ENCODE measurements around the gene STON1.

STON1 gene

DNA sequence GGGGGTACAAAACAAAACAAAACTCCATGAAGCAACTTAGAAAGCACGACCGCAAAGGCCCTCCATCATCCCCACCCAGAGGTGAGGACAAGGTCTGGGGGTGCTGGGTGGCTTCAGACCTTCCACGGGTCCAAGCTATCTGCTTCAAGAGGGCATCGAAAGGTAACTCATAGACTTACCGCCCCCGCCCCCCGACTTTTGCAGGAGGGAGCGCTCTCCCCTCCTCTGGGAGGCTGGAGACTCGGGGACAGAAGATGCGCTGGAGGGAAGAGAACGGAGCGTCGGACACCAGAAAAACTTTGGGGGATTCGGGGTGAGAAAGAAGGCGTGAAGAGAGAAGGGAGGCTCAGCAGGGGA lies 300 bp upstream of the STON1 start:
- Histone ChIP-seq H3K27me3 (ENCODE audit: insufficient read depth, low read length) (no peaks in the 10 kb centered on the region), H3K4me1 (ENCODE audit: insufficient read depth, low read length) (peaks cover 23% of the 10 kb centered on the region), H3K9me3 (ENCODE audit: insufficient read depth, low read depth, low read length) (no peaks in the 10 kb centered on the region), H3K27ac (ENCODE audit: low read depth, low read length) (0 out of 2 replicates have a peak overlapping the region, but pooled peaks have one; percentile 37), H3K9ac (ENCODE audit: low read depth, low read length) (no peak overlapping the region), H3K36me3 (ENCODE audit: insufficient read depth, low read length) (no peaks in the 10 kb centered on the region), H3K4me3 (ENCODE audit: low read length) (peak overlapping the region; percentile 85)
- 2% methylated on average over 13 of the region's 15 CpGs for WGBS

DNA sequence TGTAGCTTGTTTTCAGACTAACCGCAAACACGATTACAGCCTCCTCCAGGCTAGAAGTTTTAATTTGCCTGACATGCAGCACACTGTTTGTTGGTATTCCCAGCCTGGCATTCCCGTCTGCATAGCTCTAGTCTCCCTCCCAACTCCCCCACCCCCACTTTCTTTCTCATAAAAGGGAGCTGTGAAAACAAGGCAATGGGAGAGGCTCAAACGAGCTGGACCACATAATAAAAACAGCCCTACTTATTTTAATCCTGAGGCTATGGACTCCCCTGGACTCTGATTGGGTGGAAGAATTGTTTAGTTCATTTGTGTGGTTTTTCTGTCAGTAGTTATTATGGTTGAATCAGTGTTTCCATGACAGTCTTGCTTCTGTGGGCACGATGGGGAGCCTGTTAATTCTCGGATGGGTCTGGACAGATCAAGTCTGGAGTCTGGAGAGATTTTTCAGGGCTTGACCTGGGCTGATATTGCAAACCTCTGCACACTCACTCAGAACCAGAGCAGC lies 1.2 kb downstream of the STON1 start:
- Histone ChIP-seq H3K36me3 (ENCODE audit: insufficient read depth, low read length) (no peaks in the 10 kb centered on the region), H3K4me3 (ENCODE audit: low read length) (peak overlapping the region; percentile 85), H3K27ac (ENCODE audit: low read depth, low read length) (peak overlapping the region; percentile 37; the same call in 1 of the 2 replicates), H3K27me3 (ENCODE audit: insufficient read depth, low read length) (no peaks in the 10 kb centered on the region), H3K4me1 (ENCODE audit: insufficient read depth, low read length) (peaks cover 23% of the 10 kb centered on the region), H3K9ac (ENCODE audit: low read depth, low read length) (peak overlapping the region; percentile 68; the same call in 1 of the 2 replicates), H3K9me3 (ENCODE audit: insufficient read depth, low read depth, low read length) (no peaks in the 10 kb centered on the region)
- 23% methylated on average over 5 of the region's 6 CpGs for WGBS

DNA sequence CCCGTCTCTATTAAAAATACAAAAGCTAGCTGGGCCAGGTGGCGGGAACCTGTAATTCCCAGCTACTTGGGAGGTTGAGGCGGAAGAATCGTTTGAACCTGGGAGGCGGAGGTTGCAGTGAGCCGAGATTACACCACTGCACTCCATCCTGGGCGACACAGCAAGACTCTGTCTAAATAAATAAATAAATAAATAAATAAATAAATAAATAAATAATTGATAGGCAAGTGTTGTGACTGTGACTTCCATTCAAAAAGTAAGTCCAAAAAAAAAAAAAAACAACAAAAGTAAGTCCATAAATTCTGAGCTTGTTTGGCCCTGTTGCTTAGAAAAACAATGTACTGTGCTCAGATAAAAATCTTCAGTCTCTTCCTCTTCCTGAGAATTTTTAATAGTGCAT lies 2.2 kb downstream of the STON1 start:
- no peak overlapping the region for H3K27ac ChIP-seq (ENCODE audit: low read depth, low read length)
- H3K36me3 ChIP-seq (ENCODE audit: insufficient read depth, low read length): no peaks in the 10 kb centered on the region
- 88% methylated on average over 5 of the region's 7 CpGs for WGBS
- H3K4me3 ChIP-seq (ENCODE audit: low read length): no peak overlapping the region
- no peaks in the 10 kb centered on the region for H3K27me3 ChIP-seq (ENCODE audit: insufficient read depth, low read length)
- no peak overlapping the region for H3K9ac ChIP-seq (ENCODE audit: low read depth, low read length)
- peaks cover 23% of the 10 kb centered on the region for H3K4me1 ChIP-seq (ENCODE audit: insufficient read depth, low read length)
- H3K9me3 ChIP-seq (ENCODE audit: insufficient read depth, low read depth, low read length): no peaks in the 10 kb centered on the region

DNA sequence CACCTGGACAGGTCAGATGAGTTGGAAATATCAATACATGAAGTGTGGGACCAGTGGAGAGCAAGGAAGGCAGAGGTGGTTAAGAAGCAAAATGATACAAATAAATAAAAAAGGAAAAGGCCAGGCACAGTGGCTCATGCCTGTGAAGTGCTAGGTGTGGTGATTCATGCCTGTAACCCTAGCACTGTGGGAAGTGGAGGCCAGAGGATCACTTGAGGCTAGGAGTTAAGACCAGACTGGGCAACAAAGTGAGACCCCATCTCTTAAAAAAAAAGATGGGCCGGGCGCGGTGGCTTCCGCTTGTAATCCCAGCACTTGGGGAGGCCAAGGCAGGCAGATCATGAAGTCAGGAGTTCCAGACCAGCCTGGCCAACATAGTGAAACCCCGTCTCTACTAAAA lies 2.9 kb downstream of the STON1 start:
- H3K27me3 ChIP-seq (ENCODE audit: insufficient read depth, low read length): no peaks in the 10 kb centered on the region
- H3K9ac ChIP-seq (ENCODE audit: low read depth, low read length): no peak overlapping the region
- H3K4me1 ChIP-seq (ENCODE audit: insufficient read depth, low read length): peaks cover 23% of the 10 kb centered on the region
- H3K4me3 ChIP-seq (ENCODE audit: low read length): no peak overlapping the region
- H3K27ac ChIP-seq (ENCODE audit: low read depth, low read length): no peak overlapping the region
- WGBS: 94% methylated on average over 5 of the region's 5 CpGs
- no peaks in the 10 kb centered on the region for H3K36me3 ChIP-seq (ENCODE audit: insufficient read depth, low read length)
- no peaks in the 10 kb centered on the region for H3K9me3 ChIP-seq (ENCODE audit: insufficient read depth, low read depth, low read length)

DNA sequence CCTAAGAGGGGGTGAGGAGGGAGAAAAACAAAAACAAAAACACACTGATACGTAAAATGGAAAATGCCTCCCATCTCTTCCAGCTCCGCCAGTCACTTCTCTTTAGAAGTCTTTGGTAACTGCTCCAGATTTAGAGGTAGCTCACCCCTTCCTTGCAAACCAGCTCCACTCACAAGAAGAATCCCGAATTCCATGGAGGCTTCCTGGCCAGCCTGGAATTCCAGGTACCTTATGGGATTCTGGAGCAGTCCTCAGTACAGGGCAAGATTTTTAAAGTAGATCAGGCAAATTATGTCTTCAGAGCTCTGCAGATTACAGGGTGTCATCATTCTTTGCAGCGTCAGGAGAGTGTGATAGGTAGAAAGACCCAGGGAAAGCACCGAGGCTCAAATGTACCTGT lies 4.8 kb downstream of the STON1 start:
- H3K36me3 ChIP-seq (ENCODE audit: insufficient read depth, low read length): no peaks in the 10 kb centered on the region
- 90% methylated on average over 5 of the region's 5 CpGs for WGBS
- no peak overlapping the region for H3K27ac ChIP-seq (ENCODE audit: low read depth, low read length)
- H3K9me3 ChIP-seq (ENCODE audit: insufficient read depth, low read depth, low read length): no peaks in the 10 kb centered on the region
- H3K9ac ChIP-seq (ENCODE audit: low read depth, low read length): no peak overlapping the region
- no peaks in the 10 kb centered on the region for H3K27me3 ChIP-seq (ENCODE audit: insufficient read depth, low read length)
- peaks cover 12% of the 10 kb centered on the region for H3K4me1 ChIP-seq (ENCODE audit: insufficient read depth, low read length)
- no peak overlapping the region for H3K4me3 ChIP-seq (ENCODE audit: low read length)

DNA sequence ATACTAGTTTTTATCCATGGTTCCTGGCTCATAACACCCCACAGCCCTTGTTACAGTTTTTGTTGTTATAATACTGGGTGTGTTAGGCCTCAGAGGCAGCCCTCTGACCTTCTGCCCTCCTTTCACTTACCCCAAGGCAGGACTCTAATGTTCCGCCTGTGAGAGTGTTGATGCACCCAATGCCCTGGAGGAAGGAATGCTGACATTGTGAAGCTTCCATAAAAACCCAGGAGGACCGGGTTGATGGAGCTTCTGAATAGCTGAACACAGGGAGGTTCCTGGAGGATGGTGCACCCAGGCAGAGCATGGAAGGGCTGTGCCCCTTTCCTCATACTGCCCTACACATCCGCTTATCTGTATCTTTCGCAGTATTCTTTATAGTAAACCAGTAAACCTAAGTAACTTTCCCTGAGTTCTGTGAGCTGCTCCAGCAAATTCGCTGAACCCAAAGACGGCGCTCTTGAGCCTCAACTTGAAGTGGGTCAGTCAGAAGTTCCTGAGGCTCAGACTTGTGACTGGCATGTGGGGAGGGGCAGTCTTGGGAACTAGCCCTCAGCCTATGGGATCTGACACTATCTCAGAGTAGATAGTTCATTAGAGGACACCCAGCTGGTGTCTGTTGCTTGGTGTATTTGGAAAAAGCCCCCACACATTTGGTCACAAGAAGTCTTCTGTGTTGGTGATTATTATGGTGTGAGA lies 10.4 kb downstream of the STON1 start:
- Histone ChIP-seq H3K27ac (ENCODE audit: low read depth, low read length) (no peak overlapping the region), H3K4me1 (ENCODE audit: insufficient read depth, low read length) (no peaks in the 10 kb centered on the region), H3K4me3 (ENCODE audit: low read length) (no peak overlapping the region), H3K27me3 (ENCODE audit: insufficient read depth, low read length) (no peaks in the 10 kb centered on the region), H3K9ac (ENCODE audit: low read depth, low read length) (no peak overlapping the region), H3K9me3 (ENCODE audit: insufficient read depth, low read depth, low read length) (no peaks in the 10 kb centered on the region), H3K36me3 (ENCODE audit: insufficient read depth, low read length) (no peaks in the 10 kb centered on the region)
- 83% methylated on average over 7 of the region's 7 CpGs for WGBS

DNA sequence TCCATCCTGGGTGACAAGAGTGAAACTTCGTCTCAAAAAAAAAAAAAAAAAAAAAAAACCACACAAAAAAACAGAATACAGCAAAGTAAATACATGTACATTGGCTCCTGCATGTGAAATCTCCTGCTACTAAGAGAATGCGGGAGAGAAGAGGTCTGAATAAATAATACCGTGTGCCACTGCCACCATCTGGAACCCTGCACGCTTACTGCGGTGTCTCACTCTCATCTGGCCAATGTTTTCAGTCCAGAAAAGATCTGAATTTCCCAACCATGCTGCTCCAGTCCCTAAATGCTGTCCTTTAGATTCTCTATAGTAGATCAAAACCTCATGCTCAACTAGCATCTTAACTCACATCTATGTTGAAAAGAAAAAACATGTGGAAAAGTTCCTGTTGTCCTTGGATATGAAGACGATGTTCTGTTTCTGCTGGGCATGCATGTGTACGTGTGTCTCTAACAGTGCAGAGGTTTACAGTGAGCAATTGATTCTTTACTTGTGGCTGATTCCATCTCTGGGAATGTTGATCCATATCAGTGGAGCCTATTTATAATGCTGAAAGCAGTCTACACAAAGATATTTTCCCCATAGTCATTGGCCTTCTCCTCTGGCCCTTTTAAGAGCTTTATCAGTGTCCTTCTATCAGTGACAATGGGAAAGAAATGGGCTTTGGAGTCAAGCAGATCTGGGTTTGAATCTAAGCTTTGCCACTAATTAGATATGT lies 11.9 kb downstream of the STON1 start:
- WGBS: 95% methylated on average over 6 of the region's 7 CpGs
- Histone ChIP-seq H3K27me3 (ENCODE audit: insufficient read depth, low read length) (no peaks in the 10 kb centered on the region), H3K9me3 (ENCODE audit: insufficient read depth, low read depth, low read length) (no peaks in the 10 kb centered on the region), H3K4me3 (ENCODE audit: low read length) (no peak overlapping the region), H3K36me3 (ENCODE audit: insufficient read depth, low read length) (no peaks in the 10 kb centered on the region), H3K4me1 (ENCODE audit: insufficient read depth, low read length) (no peaks in the 10 kb centered on the region), H3K27ac (ENCODE audit: low read depth, low read length) (no peak overlapping the region), H3K9ac (ENCODE audit: low read depth, low read length) (no peak overlapping the region)

DNA sequence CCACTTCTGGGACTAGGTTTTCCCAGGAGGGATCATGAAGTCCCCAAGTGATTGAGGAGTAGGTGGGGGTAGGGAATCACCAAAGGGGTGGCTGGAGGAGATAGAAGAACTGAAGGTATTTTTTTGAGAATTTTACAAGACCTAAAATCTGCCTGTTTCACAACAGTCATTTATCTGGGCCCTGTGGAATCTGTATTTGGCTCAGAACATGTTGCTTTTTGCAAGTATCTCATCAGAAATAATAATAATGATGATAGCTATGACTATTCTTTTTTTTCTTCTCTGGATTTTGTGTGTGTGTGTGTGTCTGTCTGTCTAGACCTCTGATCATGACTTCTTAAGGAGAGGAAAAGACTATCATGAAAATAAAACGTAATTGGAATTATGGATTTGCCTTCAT lies 13.9 kb downstream of the STON1 start:
- Histone ChIP-seq H3K4me3 (ENCODE audit: low read length) (no peak overlapping the region), H3K27ac (ENCODE audit: low read depth, low read length) (no peak overlapping the region), H3K9me3 (ENCODE audit: insufficient read depth, low read depth, low read length) (no peaks in the 10 kb centered on the region), H3K4me1 (ENCODE audit: insufficient read depth, low read length) (no peaks in the 10 kb centered on the region), H3K27me3 (ENCODE audit: insufficient read depth, low read length) (no peaks in the 10 kb centered on the region), H3K9ac (ENCODE audit: low read depth, low read length) (no peak overlapping the region), H3K36me3 (ENCODE audit: insufficient read depth, low read length) (no peaks in the 10 kb centered on the region)
- WGBS: 98% methylated on average over 1 of the region's 1 CpG

DNA sequence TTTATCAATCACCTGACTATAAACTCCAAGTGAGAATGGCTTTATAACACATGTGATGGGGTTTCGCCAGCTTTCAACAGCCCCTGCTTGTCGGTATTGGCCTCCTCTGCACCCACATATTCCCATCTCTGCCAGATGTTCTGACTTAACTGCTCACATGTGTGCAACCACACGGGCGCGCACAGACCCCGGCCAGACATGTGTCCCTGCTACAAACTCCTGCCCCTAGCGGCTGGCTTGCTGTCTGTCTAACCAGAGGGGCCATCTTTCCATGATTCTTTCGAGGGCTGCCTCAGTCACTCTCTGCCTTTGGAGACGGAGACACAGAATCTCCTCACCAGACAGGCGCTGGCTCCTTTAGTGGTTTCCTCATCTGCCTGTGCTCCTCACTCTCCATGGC lies 15.3 kb downstream of the STON1 start:
- Histone ChIP-seq H3K27ac (ENCODE audit: low read depth, low read length) (no peak overlapping the region), H3K4me1 (ENCODE audit: insufficient read depth, low read length) (no peaks in the 10 kb centered on the region), H3K9ac (ENCODE audit: low read depth, low read length) (no peak overlapping the region), H3K27me3 (ENCODE audit: insufficient read depth, low read length) (no peaks in the 10 kb centered on the region), H3K9me3 (ENCODE audit: insufficient read depth, low read depth, low read length) (no peaks in the 10 kb centered on the region), H3K4me3 (ENCODE audit: low read length) (no peak overlapping the region), H3K36me3 (ENCODE audit: insufficient read depth, low read length) (no peaks in the 10 kb centered on the region; the same call in 1 of the 2 replicates)
- WGBS: 92% methylated on average over 10 of the region's 10 CpGs

DNA sequence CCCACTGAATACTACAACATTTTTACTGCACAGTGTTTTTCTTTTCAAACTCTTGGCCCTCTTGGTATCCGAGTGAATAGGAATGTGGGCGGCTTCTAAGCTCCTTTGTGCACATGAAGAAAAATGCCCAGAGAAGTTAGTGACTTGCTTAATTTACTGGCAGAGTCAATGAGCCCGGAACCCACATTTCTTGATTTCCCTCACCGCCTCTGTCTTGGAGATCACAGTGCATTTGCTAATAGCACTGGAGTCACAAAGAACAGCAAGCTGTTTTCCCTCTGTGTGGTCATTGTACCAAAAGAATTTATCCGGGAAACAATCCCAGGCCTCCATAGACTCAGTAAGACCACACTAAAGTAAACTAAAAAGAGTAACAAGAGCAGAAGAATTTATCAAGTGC lies 18.9 kb downstream of the STON1 start:
- Histone ChIP-seq H3K4me3 (ENCODE audit: low read length) (no peak overlapping the region), H3K9ac (ENCODE audit: low read depth, low read length) (no peak overlapping the region), H3K9me3 (ENCODE audit: insufficient read depth, low read depth, low read length) (no peaks in the 10 kb centered on the region), H3K4me1 (ENCODE audit: insufficient read depth, low read length) (no peaks in the 10 kb centered on the region), H3K27ac (ENCODE audit: low read depth, low read length) (no peak overlapping the region), H3K36me3 (ENCODE audit: insufficient read depth, low read length) (no peaks in the 10 kb centered on the region; the same call in 1 of the 2 replicates), H3K27me3 (ENCODE audit: insufficient read depth, low read length) (no peaks in the 10 kb centered on the region)
- 88% methylated on average over 5 of the region's 5 CpGs for WGBS

DNA sequence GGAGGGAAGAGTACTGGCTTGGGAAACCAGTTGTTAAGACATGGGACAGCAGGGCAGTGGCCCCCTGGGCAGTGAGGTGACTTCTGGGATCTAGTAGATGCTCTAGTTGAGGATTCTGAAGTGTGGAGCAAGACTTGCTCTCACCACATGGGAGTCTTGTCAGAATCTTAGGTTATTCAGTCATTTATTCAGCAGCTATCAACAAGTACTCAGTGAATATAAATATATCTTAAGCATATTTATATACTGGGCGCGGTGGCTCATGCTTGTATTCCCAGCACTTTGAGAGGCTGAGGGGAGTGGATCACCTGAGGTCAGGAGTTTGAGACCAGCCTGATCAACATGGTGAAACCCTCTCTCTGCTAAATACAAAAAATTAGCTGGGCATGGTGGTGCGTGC lies 20.0 kb downstream of the STON1 start:
- H3K27ac ChIP-seq (ENCODE audit: low read depth, low read length): no peak overlapping the region
- no peaks in the 10 kb centered on the region for H3K27me3 ChIP-seq (ENCODE audit: insufficient read depth, low read length)
- H3K9me3 ChIP-seq (ENCODE audit: insufficient read depth, low read depth, low read length): no peaks in the 10 kb centered on the region
- no peak overlapping the region for H3K4me3 ChIP-seq (ENCODE audit: low read length)
- no peak overlapping the region for H3K9ac ChIP-seq (ENCODE audit: low read depth, low read length)
- H3K36me3 ChIP-seq (ENCODE audit: insufficient read depth, low read length): no peaks in the 10 kb centered on the region; the same call in 1 of the 2 replicates
- 99% methylated on average over 3 of the region's 3 CpGs for WGBS
- no peaks in the 10 kb centered on the region for H3K4me1 ChIP-seq (ENCODE audit: insufficient read depth, low read length)
